Keratinocyte (primary cell): ENCODE results near the gene AHCTF1.

Experiments used
- EZH2 ChIP-seq: IDR thresholded peaks from one replicate; pipeline ENCODE4 v1.6.1; 2012; ENCODE audit warnings: inconsistent platforms, mild to moderate bottlenecking, low read length, moderate library complexity
- TF ChIP-seq, protein P1 (sequence below), 3 experiments: IDR thresholded peaks in 1 of 3; conservative IDR thresholded peaks in 1 of 3; optimal IDR thresholded peaks in 1 of 3; 2 replicates in 2 of 3; 3 replicates in 1 of 3; pipeline versions ENCODE3 to v1.5.1; 2011; ENCODE audit warnings: low read length in 3 of 3, mild to moderate bottlenecking in 3 of 3, moderate library complexity in 2 of 3, control low read depth in 1 of 3, inconsistent platforms in 1 of 3; ENCODE audit not compliant: insufficient read depth in 2 of 3; ENCODE audit errors: extremely low read depth in 1 of 3

DNA sequence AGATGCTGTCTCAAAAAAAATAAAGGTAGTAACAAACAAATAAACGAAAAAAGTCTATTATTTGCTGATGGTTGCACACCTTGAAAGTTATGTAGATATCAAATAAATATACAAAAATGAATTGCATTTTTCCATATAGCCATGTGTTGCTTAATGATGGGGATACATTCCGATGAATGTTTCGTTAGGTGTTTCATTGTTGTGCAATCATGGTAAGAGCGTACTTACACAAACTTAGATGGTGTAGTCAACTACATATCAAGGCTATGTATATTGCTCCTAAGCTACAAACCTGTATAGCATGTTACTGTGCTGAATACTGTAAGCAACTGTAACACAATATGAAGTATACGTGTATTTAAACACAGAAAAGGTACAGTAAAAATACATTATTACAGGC is 34.4 kb downstream of the AHCTF1 start:
- TF ChIP-seq, protein P1, sequence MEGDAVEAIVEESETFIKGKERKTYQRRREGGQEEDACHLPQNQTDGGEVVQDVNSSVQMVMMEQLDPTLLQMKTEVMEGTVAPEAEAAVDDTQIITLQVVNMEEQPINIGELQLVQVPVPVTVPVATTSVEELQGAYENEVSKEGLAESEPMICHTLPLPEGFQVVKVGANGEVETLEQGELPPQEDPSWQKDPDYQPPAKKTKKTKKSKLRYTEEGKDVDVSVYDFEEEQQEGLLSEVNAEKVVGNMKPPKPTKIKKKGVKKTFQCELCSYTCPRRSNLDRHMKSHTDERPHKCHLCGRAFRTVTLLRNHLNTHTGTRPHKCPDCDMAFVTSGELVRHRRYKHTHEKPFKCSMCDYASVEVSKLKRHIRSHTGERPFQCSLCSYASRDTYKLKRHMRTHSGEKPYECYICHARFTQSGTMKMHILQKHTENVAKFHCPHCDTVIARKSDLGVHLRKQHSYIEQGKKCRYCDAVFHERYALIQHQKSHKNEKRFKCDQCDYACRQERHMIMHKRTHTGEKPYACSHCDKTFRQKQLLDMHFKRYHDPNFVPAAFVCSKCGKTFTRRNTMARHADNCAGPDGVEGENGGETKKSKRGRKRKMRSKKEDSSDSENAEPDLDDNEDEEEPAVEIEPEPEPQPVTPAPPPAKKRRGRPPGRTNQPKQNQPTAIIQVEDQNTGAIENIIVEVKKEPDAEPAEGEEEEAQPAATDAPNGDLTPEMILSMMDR (optimal IDR thresholded peaks at IDR 0.05 in 1 of 3, IDR thresholded peaks at IDR 0.05 in 1 of 3, conservative IDR thresholded peaks at IDR 0.05 in 1 of 3; ENCODE audit: extremely low read depth in 1 of 3, insufficient read depth in 2 of 3, low read length in 3 of 3), result no peak
- no peak for TF ChIP-seq EZH2
